ENCODE data around the gene USP7.
"Not testable (repeated sequence)": the region's sequence is repeated elsewhere in the genome, so short reads cannot be mapped to it uniquely, and the experiment has no call there.

Gene USP7

DNA sequence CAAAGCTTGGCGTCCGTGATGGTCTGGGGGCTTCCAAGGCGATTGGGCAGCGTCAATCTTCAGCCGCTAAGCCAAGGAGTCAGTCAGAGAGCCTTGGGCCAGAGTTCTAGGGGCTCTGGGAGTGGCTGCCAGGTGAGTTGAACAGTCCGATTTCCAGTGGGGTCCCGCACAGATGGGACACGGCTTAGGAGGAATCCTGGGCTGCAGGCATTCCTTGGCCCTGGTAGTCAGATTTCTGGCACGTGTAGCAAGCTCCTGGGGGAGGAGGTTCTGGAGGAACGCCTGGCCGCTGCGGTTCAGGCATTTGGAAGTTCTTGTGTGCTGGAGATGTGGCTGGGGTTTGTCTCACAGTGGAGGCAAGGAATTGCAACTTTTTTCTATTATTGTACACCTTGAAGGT, 120.4 kb downstream of the USP7 start:
- DNase-seq (ENCODE audit: low spot score): not testable (repeated sequence)
